Activated CD4-positive, alpha-beta T cell treated with anti-CD3 and anti-CD28 coated beads, Interleukin-2, Interleukin-6, amounts not matched to agents 100 ng/mL and 50 ng/mL, durations not matched to agents 16 hours and 8 hours (primary cell): Measurements from ENCODE around the gene INPP4B.

Experiments used
- DNase-seq: peaks from one replicate; pipeline ENCODE4 v3.0.0-alpha.2; 2020

Gene INPP4B

DNA sequence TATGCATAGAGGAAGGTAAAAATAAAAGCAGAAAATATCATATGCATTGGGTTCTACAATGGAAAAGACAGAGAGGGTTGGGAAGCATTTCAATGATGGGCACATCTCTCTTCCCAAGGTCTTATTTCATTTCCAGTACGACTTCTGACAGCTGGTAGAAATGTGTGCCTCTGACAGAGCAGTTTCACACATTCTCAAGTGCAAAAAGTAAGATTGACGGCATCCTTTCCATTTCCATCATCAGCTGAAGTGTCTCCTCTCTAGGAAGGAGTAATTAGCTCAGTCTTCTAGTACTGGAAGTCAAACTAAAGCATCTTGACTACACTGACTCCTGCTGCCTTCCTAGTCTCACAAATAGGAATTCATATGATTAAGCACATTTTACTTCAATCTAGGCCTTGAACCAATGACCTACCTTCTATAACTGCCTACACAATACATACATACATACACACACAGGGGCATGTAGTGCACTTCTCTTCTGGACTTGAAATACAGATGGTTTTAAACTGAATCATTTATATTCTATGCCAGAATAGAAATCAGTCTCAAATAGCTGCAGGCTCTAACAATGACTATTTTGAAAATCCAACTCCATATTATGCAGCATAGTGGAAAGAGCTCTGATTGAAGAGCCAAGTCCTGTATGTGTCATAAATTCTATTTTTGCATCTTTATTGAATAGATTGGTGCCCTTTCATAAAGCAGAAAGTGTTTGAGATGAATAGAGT is 473.4 kb downstream of the INPP4B start:
- no peak for DNase-seq

- no peak for DNase-seq
Measured at GRCh38 chr4:142369141-142369540, 477.0 kb downstream of the INPP4B start.

GRCh38 chr4:142367418-142368180 is 478.5 kb downstream of the INPP4B start:
- no peak for DNase-seq

DNA sequence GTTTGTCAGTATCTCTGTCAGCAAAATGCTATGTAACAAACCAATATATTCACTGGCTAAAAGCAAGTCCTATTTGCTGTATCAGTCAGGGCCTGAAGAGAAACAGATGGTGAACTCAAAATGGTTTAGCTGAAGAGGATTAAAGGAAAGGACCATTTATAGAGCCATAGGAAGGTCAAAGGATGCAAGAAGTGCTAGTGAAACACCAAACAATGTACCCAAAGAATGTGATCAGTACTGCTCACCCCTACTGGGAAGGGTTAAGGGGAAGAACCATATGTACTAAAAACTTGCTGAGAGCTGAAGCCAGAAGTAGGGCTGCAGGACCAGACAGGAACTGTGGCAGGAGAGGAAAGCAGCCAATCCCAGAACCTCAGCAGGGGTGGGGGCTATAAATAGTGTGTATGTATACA is 479.3 kb downstream of the INPP4B start:
- DNase-seq: no peak

DNA sequence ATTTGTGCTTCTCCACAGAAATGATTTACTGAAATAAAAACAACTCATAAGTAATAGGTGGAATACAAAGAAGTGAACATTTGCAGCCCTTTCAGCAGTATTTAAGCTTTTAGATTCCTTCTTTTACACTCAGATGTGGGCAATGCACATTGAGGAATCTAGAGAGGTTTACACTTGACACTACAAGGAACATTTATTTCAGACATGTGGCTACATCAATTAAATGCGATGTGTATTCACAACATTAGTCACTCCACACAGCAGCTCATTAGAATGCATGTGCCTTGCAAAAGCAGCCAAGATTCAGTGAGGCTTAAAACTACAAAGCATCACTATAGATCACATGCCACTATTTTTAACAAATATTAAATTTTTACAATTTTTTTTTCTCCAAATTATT is 480.7 kb downstream of the INPP4B start:
- DNase-seq: no peak

GRCh38 chr4:142363686-142364085 is 482.4 kb downstream of the INPP4B start:
- DNase-seq: no peak

GRCh38 chr4:142361981-142362380 is 484.1 kb downstream of the INPP4B start:
- DNase-seq: no peak

GRCh38 chr4:142360657-142361056 is 485.4 kb downstream of the INPP4B start:
- no peak for DNase-seq

DNA sequence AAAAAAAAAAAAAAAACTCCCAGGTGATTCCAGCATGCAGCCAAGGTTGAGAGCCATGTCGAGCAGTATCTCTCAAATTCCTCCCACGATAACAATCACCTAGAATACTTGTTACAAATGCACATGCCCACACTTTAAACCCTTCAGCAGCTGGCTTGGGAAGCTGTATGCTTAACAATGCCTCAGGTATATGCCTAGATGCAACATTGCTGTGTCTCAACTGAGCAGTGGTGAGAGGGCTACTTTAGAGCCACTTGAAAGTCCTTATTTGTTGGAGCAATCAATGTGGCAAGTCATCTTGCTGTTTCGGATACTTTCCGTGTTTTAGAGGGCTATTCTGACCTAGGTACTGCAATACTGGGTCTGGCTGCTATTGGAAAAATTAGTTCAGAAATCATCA is 487.4 kb downstream of the INPP4B start:
- no peak for DNase-seq

GRCh38 chr4:142356801-142357200 is 489.3 kb downstream of the INPP4B start:
- peak; percentile 36 for DNase-seq

DNA sequence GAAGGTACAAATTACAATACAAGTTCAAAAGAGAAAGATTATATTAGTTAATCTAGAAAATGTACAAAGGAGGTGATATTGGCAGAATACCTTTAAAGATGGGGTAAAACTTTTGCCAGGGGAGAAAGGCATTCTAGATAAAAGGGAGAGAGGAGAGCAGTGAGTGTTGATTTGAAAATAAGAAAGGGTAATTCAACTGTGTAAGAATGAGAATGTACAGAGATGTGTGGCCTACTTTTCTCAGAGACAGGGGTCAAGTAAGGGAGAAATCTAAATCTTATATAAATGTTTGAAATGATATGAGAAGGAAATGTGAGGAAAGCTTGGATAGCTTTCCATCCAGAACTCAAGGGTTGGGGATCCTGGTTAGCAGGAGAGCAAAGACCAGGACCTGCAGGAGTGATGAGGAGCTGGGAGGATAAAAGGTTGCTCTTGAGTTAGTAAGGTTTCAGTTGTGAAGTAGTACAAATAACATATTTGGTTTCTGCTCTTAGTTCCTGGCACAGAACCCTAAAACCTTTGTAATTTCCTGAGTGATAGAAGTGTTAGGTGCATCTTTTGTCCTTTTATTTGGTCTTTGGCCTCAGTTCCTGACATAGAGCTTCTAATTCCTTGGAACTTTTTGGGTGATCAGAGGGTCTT is 489.9 kb downstream of the INPP4B start:
- DNase-seq: no peak

- no peak for DNase-seq
Measured at GRCh38 chr4:142355421-142355930, 490.6 kb downstream of the INPP4B start.

DNA sequence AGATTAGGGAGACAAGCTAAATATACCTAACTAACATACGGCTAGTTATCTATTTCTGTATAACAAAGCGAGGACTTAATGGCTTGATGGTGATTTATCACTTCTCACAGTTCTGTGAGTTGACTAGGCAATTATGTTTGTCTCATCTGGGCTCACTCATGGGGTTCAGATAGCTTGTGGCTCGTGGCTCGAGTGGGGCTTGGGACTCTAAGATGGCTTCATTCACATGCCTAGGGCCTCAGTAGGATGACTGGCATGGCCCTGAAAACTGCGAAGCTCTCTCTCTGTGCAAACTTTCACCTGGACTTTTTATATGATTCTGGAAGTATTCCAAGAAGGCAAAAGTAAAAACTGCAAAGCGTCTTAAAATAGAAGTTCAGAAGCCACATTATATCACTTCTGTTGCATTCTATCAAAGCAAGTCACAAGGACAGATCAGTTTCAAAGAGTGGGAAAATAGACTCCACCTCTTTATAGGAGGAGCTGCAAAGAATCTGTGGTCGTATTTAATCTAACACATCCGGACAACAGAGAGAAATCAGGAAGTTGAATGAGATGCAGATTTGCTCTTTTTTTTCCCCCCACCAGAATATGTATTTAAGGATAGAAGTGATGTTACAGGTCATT is 491.2 kb downstream of the INPP4B start:
- DNase-seq: peak; percentile 55

DNA sequence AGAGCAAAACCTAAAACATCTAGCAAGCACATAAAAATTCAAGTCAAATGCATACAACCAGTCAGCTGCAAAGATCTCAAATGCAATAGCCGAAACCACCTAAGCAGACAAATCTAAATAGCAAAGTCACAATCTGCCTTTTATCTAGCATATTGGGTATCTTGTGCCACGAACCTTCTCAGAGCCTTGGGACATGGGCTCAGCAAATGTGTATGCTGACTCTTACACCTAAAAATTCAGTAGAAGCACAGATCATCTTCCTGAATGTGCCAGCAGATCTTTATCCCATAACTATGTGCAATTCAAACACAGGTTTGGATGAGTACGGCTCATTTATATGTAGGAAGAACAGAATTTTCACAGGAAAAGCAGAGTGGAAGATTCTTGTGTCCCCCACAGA is 492.1 kb downstream of the INPP4B start:
- no peak for DNase-seq

- DNase-seq: peak; percentile 43
Measured at GRCh38 chr4:142353149-142353738, 492.9 kb downstream of the INPP4B start.

- no peak for DNase-seq
Measured at GRCh38 chr4:142352712-142353111, 493.4 kb downstream of the INPP4B start.

DNA sequence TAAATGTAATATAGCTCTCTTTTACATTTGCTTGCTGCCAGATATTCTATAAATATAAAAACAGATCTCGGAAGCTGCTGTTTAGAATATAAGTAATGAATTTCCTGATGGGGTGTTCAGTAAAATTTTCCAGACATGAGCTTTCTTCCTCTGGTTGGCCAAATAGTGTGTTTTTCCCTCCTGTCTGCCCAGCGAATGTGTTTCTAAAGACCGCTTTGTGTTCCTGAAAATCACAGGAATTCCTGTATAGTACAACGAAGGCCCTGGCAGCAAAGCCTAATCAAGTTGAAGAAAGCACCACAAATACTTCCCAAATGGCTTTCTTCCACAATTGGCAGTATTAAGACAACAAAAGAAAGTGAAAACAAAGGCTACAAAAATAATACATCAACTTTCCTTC is 494.1 kb downstream of the INPP4B start:
- no peak for DNase-seq

DNA sequence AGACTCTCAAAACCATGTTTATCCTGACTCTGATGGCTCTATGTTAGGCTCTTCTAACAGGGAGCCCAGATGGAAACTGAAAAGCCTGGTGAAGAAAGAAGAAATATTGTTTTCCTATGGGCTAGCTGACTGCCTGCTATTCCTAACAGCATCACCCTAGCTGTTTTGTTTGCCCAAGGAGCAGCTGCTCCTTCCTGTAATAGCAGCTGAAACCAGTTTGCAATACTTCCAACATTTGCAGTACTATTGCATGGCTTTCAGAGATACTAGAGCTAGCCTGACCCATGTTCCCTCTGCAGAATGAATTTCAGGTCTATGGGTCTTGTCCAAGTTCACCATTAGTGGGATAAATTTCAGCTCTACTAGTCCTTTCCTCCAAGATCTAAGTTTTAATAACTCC is 495.2 kb downstream of the INPP4B start:
- no peak for DNase-seq

GRCh38 chr4:142348613-142349021 is 497.5 kb downstream of the INPP4B start:
- DNase-seq: no peak

DNA sequence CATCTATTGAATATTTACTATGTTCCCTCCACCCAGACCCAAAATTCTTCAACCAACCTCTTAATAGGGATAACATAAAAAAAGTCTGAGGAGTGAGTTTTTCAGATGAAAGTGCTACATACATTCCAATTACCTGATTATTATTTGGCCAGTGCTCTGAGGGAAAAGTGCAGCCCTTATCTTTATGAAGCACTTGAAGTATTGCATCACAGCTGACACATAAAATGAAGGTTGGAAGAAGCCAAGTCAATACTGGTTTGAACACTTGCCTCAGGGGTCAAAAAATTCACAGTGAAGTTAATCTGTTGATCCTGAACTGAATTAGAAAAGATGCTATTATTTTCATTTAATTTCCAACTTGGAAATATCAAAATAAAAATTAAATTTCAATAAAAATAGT is 498.9 kb downstream of the INPP4B start:
- no peak for DNase-seq

- no peak for DNase-seq
Measured at GRCh38 chr4:142345924-142346323, 500.2 kb downstream of the INPP4B start.

DNA sequence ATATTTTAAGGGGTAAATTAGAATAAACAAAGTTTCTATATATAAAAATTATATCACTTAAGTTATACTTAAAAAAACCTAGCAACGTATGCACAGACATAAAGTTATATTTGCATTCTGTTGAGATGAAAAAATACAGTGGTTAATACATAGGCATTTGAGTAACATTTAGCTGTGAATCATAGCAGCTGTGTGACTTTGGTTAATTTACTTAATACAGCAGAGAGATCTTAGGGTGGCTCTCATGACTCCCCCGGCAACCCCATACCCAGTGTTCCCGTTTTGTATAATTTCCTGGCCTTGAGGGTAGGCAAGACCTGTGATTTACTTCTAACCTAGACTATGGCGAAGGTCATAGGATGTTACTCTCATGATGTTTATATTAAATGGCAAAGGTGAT is 504.8 kb downstream of the INPP4B start:
- DNase-seq: no peak

GRCh38 chr4:142339053-142339452 is 507.0 kb downstream of the INPP4B start:
- DNase-seq: no peak
